ENCODE data around the gene SLC2A1. TPM values are rescaled to one million over a fixed set of nuclear protein-coding genes. Genes with fewer than 3 reads are reported as not detected.

SLC2A1 gene
- total RNA-seq, 1 donor from 2014 or later, result 54.9 TPM

DNA sequence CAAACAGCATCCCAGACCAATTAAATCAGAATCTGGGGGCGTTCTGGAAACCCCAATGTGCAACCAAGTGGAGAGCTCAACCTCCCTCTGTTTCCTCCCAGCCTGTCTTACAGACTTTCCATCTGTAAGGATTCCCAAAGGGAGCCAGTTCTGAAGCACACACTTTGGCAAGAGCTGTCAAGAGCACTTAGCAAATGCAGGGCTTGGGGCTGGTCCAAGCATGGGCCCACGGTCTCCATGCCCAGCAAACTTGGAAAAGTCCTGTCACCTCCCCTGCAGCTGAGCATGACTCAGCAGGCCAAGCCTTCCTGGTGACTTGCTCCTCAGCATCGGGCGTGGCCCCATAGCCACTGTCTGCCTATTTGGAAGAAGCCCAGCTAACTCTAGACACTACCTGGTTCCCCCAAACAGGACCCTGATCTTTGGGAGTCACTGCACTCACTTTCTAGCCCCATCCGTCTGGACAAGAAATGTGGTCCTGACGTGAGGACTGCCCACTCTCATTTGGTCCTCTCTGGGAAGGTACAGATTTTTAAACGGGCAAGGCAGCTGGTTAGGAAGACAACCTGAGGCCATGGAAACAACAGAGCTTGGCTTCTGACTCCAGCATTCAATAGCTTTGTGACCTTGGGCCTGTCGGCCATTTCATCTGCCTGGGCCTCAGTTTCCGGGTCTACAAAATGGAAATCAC is 16.9 kb downstream of the SLC2A1 start:
- TF ChIP-seq, protein P1, sequence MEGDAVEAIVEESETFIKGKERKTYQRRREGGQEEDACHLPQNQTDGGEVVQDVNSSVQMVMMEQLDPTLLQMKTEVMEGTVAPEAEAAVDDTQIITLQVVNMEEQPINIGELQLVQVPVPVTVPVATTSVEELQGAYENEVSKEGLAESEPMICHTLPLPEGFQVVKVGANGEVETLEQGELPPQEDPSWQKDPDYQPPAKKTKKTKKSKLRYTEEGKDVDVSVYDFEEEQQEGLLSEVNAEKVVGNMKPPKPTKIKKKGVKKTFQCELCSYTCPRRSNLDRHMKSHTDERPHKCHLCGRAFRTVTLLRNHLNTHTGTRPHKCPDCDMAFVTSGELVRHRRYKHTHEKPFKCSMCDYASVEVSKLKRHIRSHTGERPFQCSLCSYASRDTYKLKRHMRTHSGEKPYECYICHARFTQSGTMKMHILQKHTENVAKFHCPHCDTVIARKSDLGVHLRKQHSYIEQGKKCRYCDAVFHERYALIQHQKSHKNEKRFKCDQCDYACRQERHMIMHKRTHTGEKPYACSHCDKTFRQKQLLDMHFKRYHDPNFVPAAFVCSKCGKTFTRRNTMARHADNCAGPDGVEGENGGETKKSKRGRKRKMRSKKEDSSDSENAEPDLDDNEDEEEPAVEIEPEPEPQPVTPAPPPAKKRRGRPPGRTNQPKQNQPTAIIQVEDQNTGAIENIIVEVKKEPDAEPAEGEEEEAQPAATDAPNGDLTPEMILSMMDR (IDR thresholded peaks at IDR 0.05; ENCODE audit: borderline replicate concordance), result no peak
- intact Hi-C loops (cut with micrococcal nuclease), result no loop called here

DNA sequence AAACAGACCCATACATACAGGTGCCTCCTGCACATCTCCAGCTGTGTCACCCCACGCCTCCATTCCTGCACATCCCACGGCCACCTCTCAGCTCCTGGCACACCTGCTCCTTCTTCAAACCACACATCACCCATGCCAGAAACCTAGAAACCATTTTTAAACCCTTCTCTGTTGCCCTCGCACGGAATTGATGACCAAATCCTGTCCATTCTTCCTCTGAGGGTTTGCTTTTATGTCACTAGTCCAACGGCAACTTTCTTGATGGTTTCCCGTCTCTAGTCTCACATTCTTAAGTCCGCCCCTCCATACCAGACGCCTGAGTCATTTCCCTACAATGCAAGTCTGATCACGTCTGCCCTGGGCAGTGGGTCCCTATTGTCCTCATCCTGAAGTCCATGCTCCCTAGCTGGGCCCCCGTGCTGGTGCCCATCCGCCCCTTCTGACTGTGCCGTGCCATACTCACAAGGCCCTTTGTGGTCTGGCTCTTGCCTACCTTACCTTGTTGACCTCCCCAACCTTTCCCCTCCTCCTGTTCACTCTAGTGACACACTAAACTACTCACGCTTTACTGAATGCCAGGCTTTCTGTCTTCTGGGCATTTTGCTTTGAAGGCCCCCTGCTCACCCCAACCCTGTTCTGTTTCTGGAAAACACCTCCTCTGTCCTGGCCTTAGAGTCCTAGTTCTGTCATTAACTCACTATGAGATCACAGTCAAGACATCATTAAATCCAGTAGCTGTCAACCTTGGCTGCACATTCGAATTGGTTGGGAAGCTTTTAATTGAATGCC is 17.6 kb downstream of the SLC2A1 start:
- no peaks in the 10 kb centered on the region for H3K27me3 ChIP-seq (ENCODE audit: low read depth)
- H3K9me3 ChIP-seq (replicated peaks), result no peaks in the 10 kb centered on the region
- H3K4me3 ChIP-seq, result no peak overlapping the region
- intact Hi-C loops (cut with micrococcal nuclease), result no loop called here
- DNase-seq, result no peak
- TF ChIP-seq, protein P1 (IDR thresholded peaks at IDR 0.05; ENCODE audit: borderline replicate concordance), result no peak
- H3K27ac ChIP-seq (replicated peaks), result peak overlapping the region; percentile 86
- peaks cover 100% of the 10 kb centered on the region for H3K4me1 ChIP-seq
- H3K36me3 ChIP-seq, result peaks cover 15% of the 10 kb centered on the region

More for the DNA sequence above, 16.9 kb downstream of the SLC2A1 start:
- peaks cover 98% of the 10 kb centered on the region for H3K4me1 ChIP-seq
- peak; percentile 79 for DNase-seq
- H3K36me3 ChIP-seq, result peaks cover 15% of the 10 kb centered on the region
- no peaks in the 10 kb centered on the region for H3K9me3 ChIP-seq (replicated peaks)
- H3K27ac ChIP-seq (replicated peaks), result peak overlapping the region; percentile 86
- no peaks in the 10 kb centered on the region for H3K27me3 ChIP-seq (ENCODE audit: low read depth)
- H3K4me3 ChIP-seq, result no peak overlapping the region

DNA sequence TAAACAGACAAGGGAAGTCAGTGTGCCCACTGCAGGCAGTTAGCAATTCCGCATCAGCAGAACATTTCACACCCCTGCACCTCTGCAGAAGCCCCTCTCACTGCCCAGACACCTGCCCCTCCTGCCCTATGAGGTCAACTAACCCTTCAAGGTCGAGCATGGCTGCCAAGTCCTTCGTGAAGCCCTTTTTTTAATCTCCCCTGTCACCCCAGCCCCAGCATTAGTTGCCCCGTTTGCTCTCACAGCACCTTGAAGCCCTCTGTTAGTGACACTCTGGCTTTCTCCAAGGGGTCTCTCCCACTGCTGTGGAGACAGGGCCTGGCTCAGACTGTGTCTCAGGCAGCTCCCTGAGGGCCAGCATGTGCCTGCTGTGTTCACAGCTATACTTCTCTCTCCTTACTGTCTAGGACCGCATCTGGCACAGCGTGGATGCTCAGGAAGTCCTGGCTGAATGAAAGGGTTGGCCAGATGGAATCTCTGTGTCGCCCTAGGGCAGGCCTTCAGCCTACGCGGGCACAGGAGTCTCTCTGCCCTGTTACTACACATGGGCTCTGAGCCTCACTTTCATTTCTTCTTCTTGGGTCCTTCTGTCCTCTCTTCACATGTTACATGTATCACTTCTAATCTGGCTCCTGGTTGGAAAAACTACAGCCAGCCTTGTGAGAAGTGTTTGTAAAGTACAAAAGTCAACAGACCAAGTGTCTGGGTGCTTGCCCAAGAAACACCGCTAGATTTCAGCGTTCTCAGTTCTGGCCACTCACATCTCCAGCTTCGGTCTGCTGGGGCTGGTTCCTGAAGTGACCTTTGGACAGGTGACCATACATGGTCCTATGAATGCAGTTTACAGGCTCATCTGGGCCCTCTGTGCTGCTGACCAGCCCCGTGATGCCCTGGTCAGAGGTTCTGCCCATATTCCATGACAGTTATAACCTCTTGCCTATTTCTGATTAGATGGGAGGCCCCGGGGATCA is 19.7 kb downstream of the SLC2A1 start:
- Histone ChIP-seq H3K36me3 (peaks cover 15% of the 10 kb centered on the region), H3K9me3 (replicated peaks) (no peaks in the 10 kb centered on the region), H3K27me3 (ENCODE audit: low read depth) (no peaks in the 10 kb centered on the region), H3K4me3 (no peak overlapping the region), H3K4me1 (peaks cover 83% of the 10 kb centered on the region), H3K27ac (replicated peaks) (no peak overlapping the region)
- intact Hi-C loops (cut with micrococcal nuclease), result no loop called here
- TF ChIP-seq, protein P1 (IDR thresholded peaks at IDR 0.05; ENCODE audit: borderline replicate concordance), result no peak
- DNase-seq, result no peak

DNA sequence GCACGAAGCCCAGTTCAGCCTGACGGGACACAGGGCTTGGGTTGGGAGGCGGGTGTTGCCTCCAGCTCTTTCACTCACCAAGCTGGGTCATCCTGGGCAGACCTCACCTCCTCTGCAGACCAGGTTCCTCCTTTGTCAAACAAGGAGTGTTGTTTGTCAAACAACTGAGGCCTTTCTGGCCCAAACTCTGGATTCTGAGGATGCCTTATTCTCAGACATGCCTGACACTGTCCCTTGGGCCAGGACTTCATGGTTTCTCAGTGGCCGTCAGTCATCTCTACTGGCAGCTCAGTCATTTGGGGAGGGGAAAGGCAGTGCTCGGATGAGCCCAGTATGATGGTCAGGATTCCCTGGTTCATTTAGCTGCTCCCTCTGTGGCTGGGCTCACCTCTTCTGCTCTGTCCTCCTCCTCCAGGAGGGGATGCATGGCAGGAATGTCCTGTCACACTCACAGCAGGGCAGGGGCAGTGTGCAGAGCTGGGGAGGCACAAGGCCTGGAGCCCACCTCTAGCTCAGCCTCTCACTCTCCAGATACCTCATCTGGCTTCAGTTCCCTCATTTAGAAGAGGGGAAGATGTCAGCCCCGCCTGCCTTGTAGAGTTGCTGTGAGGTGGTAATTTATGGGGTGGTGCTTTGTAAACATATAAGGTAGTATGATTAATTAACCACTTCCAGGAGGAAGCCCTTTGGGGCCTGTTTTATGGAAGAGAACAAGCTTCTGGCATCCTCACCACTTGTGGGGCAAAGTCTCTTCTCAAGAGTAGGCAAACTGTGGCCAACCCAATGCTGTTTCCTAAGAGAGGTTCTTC is 20.6 kb downstream of the SLC2A1 start:
- H3K4me1 ChIP-seq, result peaks cover 79% of the 10 kb centered on the region

More for the DNA sequence above, 20.6 kb downstream of the SLC2A1 start:
- Histone ChIP-seq H3K36me3 (peaks cover 15% of the 10 kb centered on the region), H3K4me3 (no peak overlapping the region), H3K9me3 (replicated peaks) (no peaks in the 10 kb centered on the region), H3K27ac (replicated peaks) (no peak overlapping the region), H3K27me3 (ENCODE audit: low read depth) (no peaks in the 10 kb centered on the region)
- TF ChIP-seq, protein P1 (IDR thresholded peaks at IDR 0.05; ENCODE audit: borderline replicate concordance), result no peak
- DNase-seq, result no peak
- intact Hi-C loops (cut with micrococcal nuclease), result no loop called here

Measured in left ventricle myocardium inferior (tissue), 1 donor.